GM19467 (cell line): ENCODE data around the gene IGF2R.
"Not testable (repeated sequence)": the region's sequence is repeated elsewhere in the genome, so short reads cannot be mapped to it uniquely, and the experiment has no call there.

Source experiments
- ATAC-seq: cut with Tn5 transposase; IDR thresholded peaks from one replicate; pipeline ENCODE4 v1.9.1; 2021; ENCODE audit warnings: mild to moderate bottlenecking, moderate library complexity; ENCODE audit not compliant: unreplicated experiment

IGF2R gene

GRCh38 chr6:160092602-160093001, 123.7 kb downstream of the IGF2R start:
- ATAC-seq = no peak

- no peak for ATAC-seq
These were observed 124.2 kb downstream of the IGF2R start for GRCh38 chr6:160093061-160093460.

DNA sequence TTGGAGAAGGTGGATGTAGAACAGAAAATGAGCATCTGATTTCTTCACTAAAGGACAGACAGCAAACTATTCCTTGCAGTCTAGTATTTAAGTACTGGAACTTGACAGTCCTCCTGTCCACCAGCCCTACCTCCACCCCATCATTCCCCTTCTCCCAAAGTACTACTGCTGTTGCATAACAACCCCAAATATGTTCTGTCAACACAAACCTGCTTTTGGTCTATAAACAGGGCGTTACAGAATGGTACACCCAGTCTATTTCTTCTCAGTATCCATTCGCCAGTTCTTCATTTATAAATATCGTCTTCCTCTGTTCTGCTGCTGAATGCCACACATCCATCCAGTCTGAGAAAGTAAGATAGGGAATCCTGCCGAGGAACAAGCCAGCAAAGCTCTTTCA, 125.1 kb downstream of the IGF2R start:
- no peak for ATAC-seq

DNA sequence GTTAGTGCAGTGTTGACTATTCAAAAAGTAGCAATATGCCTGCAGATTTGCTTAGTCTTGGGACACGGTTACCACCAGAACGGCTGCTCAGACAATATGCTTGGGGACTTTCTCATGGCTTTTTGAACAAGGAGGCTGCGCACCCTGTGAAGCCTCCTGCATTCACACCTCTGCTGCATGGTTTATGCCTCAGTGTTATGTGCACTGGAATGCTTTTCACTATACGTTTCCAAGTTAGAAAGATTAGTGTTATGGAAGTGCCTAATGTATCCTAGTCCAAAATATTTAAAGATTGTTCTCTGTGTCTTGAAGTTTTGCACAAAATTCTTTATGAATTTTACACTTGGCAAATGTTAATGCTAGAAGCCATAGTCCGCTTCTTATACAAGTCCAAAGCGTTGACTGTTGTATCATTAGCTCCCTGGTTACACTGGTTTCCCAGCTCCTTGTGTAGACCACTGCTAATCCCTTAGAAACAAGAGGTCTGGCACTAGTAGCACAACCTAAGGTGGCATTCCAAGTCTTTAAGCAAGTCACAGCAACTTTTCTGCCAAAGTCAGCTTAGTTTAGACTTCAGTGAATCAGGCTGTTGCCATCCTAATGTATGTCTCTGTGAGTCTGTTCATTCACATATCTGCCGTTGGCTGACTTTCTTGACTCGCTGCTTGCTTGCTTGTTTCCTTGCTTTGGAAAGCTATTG, 126.4 kb downstream of the IGF2R start:
- ATAC-seq = no peak

- ATAC-seq = no peak
These were observed 132.7 kb downstream of the IGF2R start for GRCh38 chr6:160101277-160102205.

DNA sequence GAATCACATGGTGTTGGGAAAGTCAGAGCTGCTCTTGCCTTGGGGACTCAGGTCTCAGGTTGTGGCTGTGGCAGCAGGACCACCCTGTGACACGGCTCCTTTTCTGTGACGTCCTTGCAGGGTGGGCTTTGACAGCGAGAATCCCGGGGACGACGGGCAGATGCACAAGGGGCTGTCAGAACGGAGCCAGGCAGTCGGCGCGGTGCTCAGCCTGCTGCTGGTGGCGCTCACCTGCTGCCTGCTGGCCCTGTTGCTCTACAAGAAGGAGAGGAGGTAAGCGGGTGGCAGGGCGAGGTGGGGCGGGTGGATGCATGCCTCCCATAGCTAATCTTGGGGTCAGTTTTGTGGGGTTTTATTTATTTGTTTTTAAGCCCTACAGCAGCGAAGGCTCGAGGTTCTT, 133.5 kb downstream of the IGF2R start:
- ATAC-seq = no peak

GRCh38 chr6:160102956-160103824, 134.3 kb downstream of the IGF2R start:
- no peak for ATAC-seq

GRCh38 chr6:160103825-160104100, 134.9 kb downstream of the IGF2R start:
- no peak for ATAC-seq

- ATAC-seq = no peak
These were observed 136.1 kb downstream of the IGF2R start for GRCh38 chr6:160104821-160105517.

DNA sequence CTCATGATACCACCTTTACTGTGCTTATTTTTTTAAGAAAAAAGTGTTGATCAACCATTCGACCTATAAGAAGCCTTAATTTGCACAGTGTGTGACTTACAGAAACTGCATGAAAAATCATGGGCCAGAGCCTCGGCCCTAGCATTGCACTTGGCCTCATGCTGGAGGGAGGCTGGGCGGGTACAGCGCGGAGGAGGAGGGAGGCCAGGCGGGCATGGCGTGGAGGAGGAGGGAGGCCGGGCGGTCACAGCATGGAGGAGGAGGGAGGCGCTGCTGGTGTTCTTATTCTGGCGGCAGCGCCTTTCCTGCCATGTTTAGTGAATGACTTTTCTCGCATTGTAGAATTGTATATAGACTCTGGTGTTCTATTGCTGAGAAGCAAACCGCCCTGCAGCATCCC, 137.1 kb downstream of the IGF2R start:
- no peak for ATAC-seq

DNA sequence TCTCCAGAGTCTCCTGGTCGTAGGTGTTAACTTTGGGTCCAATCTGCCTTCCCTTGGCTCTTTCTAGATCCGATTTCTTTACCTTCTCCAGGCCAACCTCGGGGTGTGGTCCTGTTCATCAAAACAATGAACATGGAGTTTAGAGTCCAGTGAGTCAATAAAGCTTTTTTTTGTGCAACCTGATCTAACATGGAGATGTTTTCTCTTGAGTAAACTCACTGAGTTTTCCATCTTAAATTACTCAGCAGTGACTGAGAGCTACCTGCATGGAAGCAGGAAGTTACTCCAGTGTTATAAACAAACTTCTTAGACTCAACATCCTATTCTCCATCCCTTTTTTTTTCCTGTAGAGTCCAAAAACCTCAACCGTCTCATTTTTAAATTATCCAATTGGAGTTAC, 137.8 kb downstream of the IGF2R start:
- no peak for ATAC-seq

- no peak for ATAC-seq
These were observed 139.2 kb downstream of the IGF2R start for GRCh38 chr6:160108077-160108476.

DNA sequence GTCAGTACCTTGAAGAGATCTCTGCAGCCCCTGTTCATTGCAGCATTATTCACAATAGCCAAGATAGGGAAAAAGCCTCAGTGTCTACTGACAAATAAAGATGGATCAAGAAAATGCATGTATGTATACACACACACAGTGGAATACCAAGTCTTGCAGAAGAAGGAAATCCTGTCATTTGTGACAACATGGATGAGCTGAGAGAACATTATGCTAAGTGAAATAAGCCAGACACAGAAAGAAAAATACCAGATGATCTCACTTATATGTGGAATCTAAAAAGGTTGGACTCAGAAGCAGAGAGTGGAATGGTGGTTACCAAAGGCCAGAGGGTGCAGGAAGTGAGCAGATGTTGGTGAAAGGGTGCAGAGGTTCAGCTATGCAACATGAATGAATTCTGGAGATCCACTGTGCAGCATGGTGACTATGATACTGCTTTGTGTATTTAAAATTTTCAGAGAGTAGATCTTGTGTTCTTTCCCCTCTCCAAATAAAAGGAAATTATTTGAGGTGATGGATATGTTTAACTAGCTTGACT, 141.8 kb downstream of the IGF2R start:
- ATAC-seq = no peak

GRCh38 chr6:160111806-160112205, 142.9 kb downstream of the IGF2R start:
- no peak for ATAC-seq

DNA sequence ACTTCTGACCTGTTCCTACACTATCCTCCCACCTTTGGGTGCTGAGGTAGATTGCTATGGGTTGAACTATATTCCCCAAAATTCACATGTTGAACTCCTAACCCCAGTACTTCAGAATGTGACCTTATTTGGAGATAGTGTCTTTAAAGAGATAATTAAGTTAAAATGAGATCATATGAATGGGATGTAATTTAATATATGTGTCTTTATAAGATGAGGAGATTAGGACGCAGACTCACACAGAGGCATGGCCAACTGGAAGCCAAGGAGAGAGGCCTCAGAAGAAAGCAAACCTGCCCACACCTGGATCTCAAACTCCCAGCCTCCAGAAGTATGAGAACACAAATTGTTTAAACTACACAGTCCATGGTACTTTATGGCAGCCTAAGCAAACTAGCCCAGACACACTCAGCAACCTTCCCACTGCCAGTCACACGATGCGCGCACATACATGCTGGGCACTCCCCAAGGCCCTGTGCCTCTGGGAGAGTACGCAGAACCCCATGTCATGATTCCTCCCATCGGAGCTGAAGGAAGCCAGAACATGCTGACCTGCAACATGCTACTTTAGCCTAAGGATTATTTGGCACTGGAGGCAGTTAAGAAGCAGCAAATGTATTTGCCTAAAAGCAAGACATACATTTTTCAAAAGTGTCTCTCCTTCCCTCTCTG, 143.9 kb downstream of the IGF2R start:
- ATAC-seq = no peak

- ATAC-seq = not testable (repeated sequence)
These were observed 145.7 kb downstream of the IGF2R start for GRCh38 chr6:160114536-160114935.

- ATAC-seq = no peak
These were observed 146.5 kb downstream of the IGF2R start for GRCh38 chr6:160115421-160115820.

DNA sequence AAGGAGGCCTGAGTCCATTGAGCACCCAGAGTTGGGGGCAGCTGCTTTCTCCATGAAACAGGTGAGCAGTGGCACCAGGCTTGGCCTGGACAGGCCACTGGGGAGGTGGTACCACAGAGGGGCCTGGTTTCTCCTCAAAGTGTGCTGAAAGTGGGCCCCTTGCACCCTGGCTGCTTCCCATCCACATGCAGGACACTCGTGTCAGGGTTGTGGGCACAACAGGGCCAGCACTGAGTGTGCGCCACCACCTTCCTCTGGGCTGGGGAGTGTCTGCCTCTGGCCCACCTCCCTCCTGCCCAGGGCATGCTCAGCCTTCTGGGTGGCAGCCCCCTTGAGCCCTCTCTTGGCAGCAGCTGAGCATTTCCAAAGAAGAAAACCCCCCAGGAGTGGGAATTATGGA, 147.5 kb downstream of the IGF2R start:
- ATAC-seq = no peak

DNA sequence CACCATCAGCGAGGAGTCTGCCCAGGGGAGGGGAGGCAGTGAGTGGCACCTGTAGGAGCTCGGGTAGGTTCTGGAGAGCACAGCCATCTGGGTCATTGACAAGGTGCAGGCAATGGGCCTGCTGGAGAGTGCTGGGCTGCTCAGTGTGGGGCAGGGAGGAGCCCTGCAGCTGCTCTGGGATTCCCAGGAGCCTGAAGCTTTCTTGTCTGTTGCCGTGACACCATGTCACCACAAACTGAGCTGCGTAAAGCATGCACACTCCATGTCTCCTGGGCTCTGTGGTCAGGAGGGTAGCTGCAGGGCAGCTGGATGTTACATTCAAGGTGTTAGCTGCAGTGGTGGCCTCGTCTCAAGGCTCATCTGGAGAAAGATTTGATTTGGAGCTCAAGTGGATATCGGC, 148.3 kb downstream of the IGF2R start:
- ATAC-seq = no peak

GRCh38 chr6:160118620-160119229, 149.8 kb downstream of the IGF2R start:
- ATAC-seq = no peak
